GM19099 (cell line): Measurements from ENCODE around the gene OLIG3.

ENCODE experiments used
- POLR2A ChIP-seq: IDR thresholded peaks from 3 replicates; pipeline ENCODE4 v1.6.1; 2011; ENCODE audit warnings: low read depth; ENCODE audit not compliant: insufficient read length; ENCODE audit errors: extremely low read depth

The OLIG3 gene

GRCh38 chr6:137512757-137513605 lies 18.8 kb upstream of the OLIG3 start:
- TF ChIP-seq POLR2A, result no peak

- no peak for TF ChIP-seq POLR2A
Measured at GRCh38 chr6:137510923-137511322, 16.7 kb upstream of the OLIG3 start.

GRCh38 chr6:137498481-137499190 lies 4.4 kb upstream of the OLIG3 start:
- no peak for TF ChIP-seq POLR2A

GRCh38 chr6:137497721-137498463 lies 3.7 kb upstream of the OLIG3 start:
- TF ChIP-seq POLR2A, result no peak

GRCh38 chr6:137496909-137497720 lies 2.9 kb upstream of the OLIG3 start:
- no peak for TF ChIP-seq POLR2A

GRCh38 chr6:137496368-137496767 lies 2.2 kb upstream of the OLIG3 start:
- TF ChIP-seq POLR2A, result no peak

GRCh38 chr6:137495703-137496336 lies 1.6 kb upstream of the OLIG3 start:
- no peak for TF ChIP-seq POLR2A

GRCh38 chr6:137494988-137495702 lies 951 bp upstream of the OLIG3 start:
- TF ChIP-seq POLR2A, result no peak

GRCh38 chr6:137493218-137494038 lies 766 bp downstream of the OLIG3 start:
- TF ChIP-seq POLR2A, result no peak

- no peak for TF ChIP-seq POLR2A
Measured at GRCh38 chr6:137492289-137493217, 1.6 kb downstream of the OLIG3 start.

GRCh38 chr6:137491478-137491877 lies 2.7 kb downstream of the OLIG3 start:
- TF ChIP-seq POLR2A, result no peak

- TF ChIP-seq POLR2A, result no peak
Measured at GRCh38 chr6:137490961-137491360, 3.2 kb downstream of the OLIG3 start.
